Psoas muscle (tissue), 8 donors: ENCODE measurements around the gene RTCB. TPM values are rescaled to one million over a fixed set of nuclear protein-coding genes. Genes with fewer than 3 reads are reported as not detected.

ENCODE experiments used
- ATAC-seq, 4 donors: fragments of 200-7000 bp; cut with Tn5 transposase; one replicate each; pipeline ENCODE4 v1.9.1; 2020; ENCODE audit warnings: moderate library complexity in 3 of 4, mild to moderate bottlenecking in 2 of 4
- DNase-seq, 2 donors: peaks; one replicate each; pipeline ENCODE4 v3.0.0-alpha.2; 2020
- H3K27ac ChIP-seq: fragments of 200-600 bp; one replicate; pipeline ENCODE4 v1.8.0; 2022
- H3K27me3 ChIP-seq, 3 donors: fragments of 200-600 bp in 1 of 3; one replicate each; pipeline versions ENCODE4 v1.6.1 to v1.8.0; 2013 to 2022; ENCODE audit warnings: low read length in 2 of 3, mild to moderate bottlenecking in 2 of 3, moderate library complexity in 1 of 3; ENCODE audit not compliant: insufficient read depth in 3 of 3
- H3K36me3 ChIP-seq, 2 donors: fragments of 200-600 bp in 1 of 2; one replicate each; pipeline versions ENCODE4 v1.6.1 to v1.8.0; 2013 to 2022; ENCODE audit warnings: low read depth in 1 of 2, mild to moderate bottlenecking in 1 of 2, moderate library complexity in 1 of 2; ENCODE audit not compliant: insufficient read depth in 1 of 2
- H3K4me1 ChIP-seq: fragments of 200-600 bp; one replicate; pipeline ENCODE4 v1.8.0; 2022
- H3K4me3 ChIP-seq: fragments of 200-600 bp; one replicate; pipeline ENCODE4 v1.8.0; 2022; ENCODE audit warnings: mild to moderate bottlenecking
- H3K9me3 ChIP-seq: fragments of 200-600 bp; one replicate; pipeline ENCODE4 v1.8.0; 2022
- CTCF ChIP-seq: fragments of 200-600 bp; IDR thresholded peaks from one replicate; pipeline ENCODE4 v1.8.0; 2022; ENCODE audit warnings: antibody characterized with exemption
- WGBS, 3 donors: extraction: QIAGEN DNeasy Blood & Tissue Kit; methylation state at CpG; one replicate each; pipeline versions ENCODE4 v1.1.6 to v1.1.7; 2013; 5-methylcytosine and 5-hydroxymethylcytosine counted together
- intact Hi-C, 2 donors: fragments of 100-400 bp; cut with DNase I; formaldehyde crosslinking; loops; one replicate each; pipeline versions ENCODE4 v1.11.0 to v1.14.2; 2022
- polyA plus RNA-seq, 3 donors: library from polyadenylated mRNA; stranded (reverse); fragments of 200-250 nt; gene quantifications; one replicate each; pipeline ENCODE4 v1.2.3, GENCODE V29; 2013
- total RNA-seq, 4 donors: library from RNA; stranded (reverse); fragmentation: NEBNext Ultra II Directional in 2 of 4; extraction: Animal tissue kit (Norgen Biotek cat#: 25700) in 2 of 4; gene quantifications; one replicate each; pipeline versions ENCODE4 v1.2.1 to v1.2.4, GENCODE V29; 2021 to 2023
- donor health status: healthy with polysubstance abuse.
- donor health status: DM: no; HTN: no; CAD: no; lungs with moderate emphysema.
- donor health status: Bipolar disorder and iron deficiency.
- donor health status: healthy.
- donor health status: DM: yes; HTN: yes; CAD: no.
- donor health status: DM: no; HTN: no; CAD: no.
- donor health status: DM: no; HTN: no; CAD: no.
- donor health status: DM: yes; HTN: yes; CAD: no.

The RTCB gene
- total and polyA plus RNA-seq, 7 donors: 40.0 to 91.5 (median 49.9) TPM

- intact Hi-C loops: no loop called here
- Histone ChIP-seq H3K4me1 (no peaks in the 10 kb centered on the region), H3K4me3 (no peak overlapping the region), H3K36me3 (no peaks in the 10 kb centered on the region), H3K27ac (no peak overlapping the region), H3K9me3 (no peaks in the 10 kb centered on the region), H3K27me3 (peaks cover 0 to 28% (median 5%) of the 10 kb centered on the region in 3 donors)
- ATAC-seq (no peak), DNase-seq (no peak)
- no peak for TF ChIP-seq CTCF
- 33 to 47% (median 34%) methylated on average over 2 of the region's 2 CpGs for WGBS, 3 donors
Measured at GRCh38 chr22:32421484-32421883, 9.4 kb upstream of the RTCB start.

GRCh38 chr22:32417906-32418305, 5.9 kb upstream of the RTCB start:
- TF ChIP-seq CTCF: no peak
- WGBS, 3 donors: 67 to 73% (median 72%) methylated on average over 4 of the region's 4 CpGs
- H3K9me3 ChIP-seq: no peaks in the 10 kb centered on the region

GRCh38 chr22:32416556-32417085, 4.6 kb upstream of the RTCB start:
- Histone ChIP-seq H3K4me3 (no peak overlapping the region), H3K27ac (no peak overlapping the region), H3K9me3 (no peaks in the 10 kb centered on the region), H3K4me1 (no peaks in the 10 kb centered on the region), H3K27me3 (peaks cover 0 to 11% (median 5%) of the 10 kb centered on the region in 3 donors), H3K36me3 (no peaks in the 10 kb centered on the region)
- ATAC-seq: no peak
- 52 to 69% (median 62%) methylated on average over 9 of the region's 9 CpGs for WGBS, 3 donors
- TF ChIP-seq CTCF: no peak
- no peak for DNase-seq
- intact Hi-C loops: loop anchor here (5.0 to 10.0 kb wide), 2 partner anchors 56 to 662 kb away; partner anchors contain the start of genes DEPDC5 (in 1 of the 2), FBXO7 (in 1 of the 2) and PRR14L (in 1 of the 2)

More at GRCh38 chr22:32417906-32418305, 5.9 kb upstream of the RTCB start:
- Histone ChIP-seq H3K36me3 (no peaks in the 10 kb centered on the region), H3K27me3 (peaks cover 0 to 17% (median 5%) of the 10 kb centered on the region in 3 donors), H3K4me3 (no peak overlapping the region), H3K27ac (no peak overlapping the region), H3K4me1 (no peaks in the 10 kb centered on the region)
- no peak for DNase-seq
- intact Hi-C loops: loop anchor here (5.0 to 10.0 kb wide), 2 partner anchors 54 to 663 kb away; partner anchors contain the start of genes DEPDC5 (in 1 of the 2), FBXO7 (in 1 of the 2) and PRR14L (in 1 of the 2)
- ATAC-seq: no peak

- intact Hi-C loops: loop anchor here in 1 of 2 donors (10.0 kb wide), 1 partner anchor 659 kb away; the partner anchor contains the start of genes DEPDC5 and PRR14L
- Histone ChIP-seq H3K4me1 (peaks cover 14% of the 10 kb centered on the region), H3K36me3 (peaks cover 2 to 4% of the 10 kb centered on the region in 2 donors), H3K4me3 (no peak overlapping the region), H3K27ac (no peak overlapping the region), H3K27me3 (peaks cover 0 to 8% (median 5%) of the 10 kb centered on the region in 3 donors), H3K9me3 (no peaks in the 10 kb centered on the region)
- TF ChIP-seq CTCF: no peak
- ATAC-seq (no peak), DNase-seq (no peak)
- 67 to 70% (median 68%) methylated on average over 7 of the region's 7 CpGs for WGBS, 3 donors
Measured at GRCh38 chr22:32414191-32414590, 2.1 kb upstream of the RTCB start.
